IPS-18a (cell line): ENCODE measurements around the gene IL2RG.

Experiments used
- H3K27ac ChIP-seq: one replicate; pipeline ENCODE4 v1.5.1; 2013; ENCODE audit warnings: low read length
- H3K27me3 ChIP-seq: one replicate; pipeline ENCODE4 v1.6.1; 2013; ENCODE audit warnings: mild to moderate bottlenecking, low read length; ENCODE audit not compliant: control insufficient read depth, insufficient read depth
- H3K36me3 ChIP-seq: one replicate; pipeline ENCODE4 v1.6.1; 2013; ENCODE audit warnings: low read depth, low read length; ENCODE audit not compliant: control insufficient read depth
- H3K4me1 ChIP-seq: one replicate; pipeline ENCODE4 v1.6.1; 2013; ENCODE audit warnings: low read depth, low read length; ENCODE audit not compliant: control insufficient read depth
- H3K4me3 ChIP-seq: one replicate; pipeline ENCODE4 v1.5.1; 2013; ENCODE audit warnings: low read length
- H3K9ac ChIP-seq: one replicate; pipeline ENCODE4 v1.6.1; 2013; ENCODE audit warnings: mild to moderate bottlenecking, low read length, moderate library complexity
- H3K9me3 ChIP-seq: one replicate; pipeline ENCODE4 v1.6.1; 2013; ENCODE audit warnings: low read depth, low read length; ENCODE audit not compliant: control insufficient read depth

Gene IL2RG

DNA sequence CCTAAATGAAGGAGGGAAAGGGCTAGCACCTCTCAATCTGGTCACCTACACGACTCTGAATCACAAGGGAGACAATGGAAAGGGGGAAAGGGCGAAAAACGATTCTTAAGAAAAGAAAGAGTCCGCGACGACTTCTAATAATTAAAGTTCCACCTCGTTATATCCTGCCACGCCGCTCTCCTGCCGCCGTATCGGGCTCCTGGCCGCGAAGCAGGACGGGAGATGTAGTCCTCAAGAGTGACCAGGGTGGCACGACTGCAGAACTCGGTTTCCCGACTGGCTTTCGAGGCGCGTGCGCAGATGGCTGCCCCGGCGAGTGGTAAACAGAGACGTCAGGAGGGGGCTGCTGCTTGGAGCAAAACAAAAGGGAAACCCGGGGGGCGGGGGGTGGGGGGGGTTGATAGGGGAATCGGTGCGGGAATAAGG is 15.8 kb downstream of the IL2RG start, which contains the start of gene FOXO4:
Gene FOXO4, plus strand, starts transcription at position 297 of the 426 bp plus-strand sequence. CDS start 678 bp downstream, outside the sequence.
- Histone ChIP-seq H3K27me3 (peaks cover 14% of the 10 kb centered on the region), H3K27ac (no peak within 1 kb of the TSS), H3K9me3 (no peaks in the 10 kb centered on the region)

DNA sequence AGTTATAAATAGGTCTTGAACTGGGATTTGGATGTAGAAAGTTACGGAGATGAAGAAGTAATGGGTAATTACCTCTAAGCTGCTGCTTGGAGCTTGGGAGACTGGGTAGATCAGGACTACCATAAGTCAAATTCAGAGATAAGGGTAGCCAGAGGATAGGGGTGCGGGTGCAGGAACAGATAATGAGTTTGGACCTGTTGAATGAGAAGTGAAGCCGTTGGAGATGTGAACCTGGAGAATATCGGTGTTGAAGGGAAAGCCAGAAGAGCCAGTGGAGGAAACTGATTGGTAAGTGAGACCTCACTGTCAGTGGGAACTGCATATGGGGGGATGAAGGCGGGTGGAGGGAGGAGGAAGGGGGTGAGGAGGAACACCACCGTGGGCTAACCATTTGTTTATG is 16.3 kb downstream of the IL2RG start:
- H3K36me3 ChIP-seq: no peaks in the 10 kb centered on the region
- no peaks in the 10 kb centered on the region for H3K9me3 ChIP-seq
- H3K4me3 ChIP-seq: peak overlapping the region; percentile 82
- H3K27ac ChIP-seq: no peak overlapping the region
- peaks cover 14% of the 10 kb centered on the region for H3K27me3 ChIP-seq
- peaks cover 7% of the 10 kb centered on the region for H3K4me1 ChIP-seq
- H3K9ac ChIP-seq: peak overlapping the region; percentile 55

More for the DNA sequence above, 15.8 kb downstream of the IL2RG start, which contains the start of gene FOXO4:
- Histone ChIP-seq H3K36me3 (no peaks in the 10 kb centered on the region), H3K4me3 (peak within 1 kb of the TSS; percentile 82), H3K4me1 (peaks cover 7% of the 10 kb centered on the region), H3K9ac (peak within 1 kb of the TSS; percentile 55)

DNA sequence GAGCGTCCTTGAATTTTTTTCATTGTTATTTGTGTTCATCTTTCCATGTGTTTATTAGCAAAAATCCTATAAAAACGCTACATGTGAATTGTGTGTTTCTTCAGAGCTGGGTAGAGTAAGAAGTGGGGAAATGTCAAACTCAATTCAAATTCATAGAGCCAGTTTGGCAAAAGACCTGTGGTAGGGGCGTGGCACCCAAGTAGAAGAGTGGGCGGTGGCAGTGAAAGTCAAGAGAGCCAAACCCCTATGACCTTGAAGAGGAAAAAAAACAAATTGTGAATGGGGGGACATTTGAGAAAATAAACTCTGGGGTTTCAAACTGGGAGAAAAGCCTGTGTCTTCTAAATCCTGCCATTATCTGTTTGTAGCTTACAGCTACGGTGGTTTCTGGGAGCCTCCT is 20.1 kb downstream of the IL2RG start:
- Histone ChIP-seq H3K27ac (no peak overlapping the region), H3K9ac (no peak overlapping the region), H3K4me3 (no peak overlapping the region), H3K4me1 (no peaks in the 10 kb centered on the region), H3K36me3 (no peaks in the 10 kb centered on the region), H3K9me3 (no peaks in the 10 kb centered on the region), H3K27me3 (no peaks in the 10 kb centered on the region)

DNA sequence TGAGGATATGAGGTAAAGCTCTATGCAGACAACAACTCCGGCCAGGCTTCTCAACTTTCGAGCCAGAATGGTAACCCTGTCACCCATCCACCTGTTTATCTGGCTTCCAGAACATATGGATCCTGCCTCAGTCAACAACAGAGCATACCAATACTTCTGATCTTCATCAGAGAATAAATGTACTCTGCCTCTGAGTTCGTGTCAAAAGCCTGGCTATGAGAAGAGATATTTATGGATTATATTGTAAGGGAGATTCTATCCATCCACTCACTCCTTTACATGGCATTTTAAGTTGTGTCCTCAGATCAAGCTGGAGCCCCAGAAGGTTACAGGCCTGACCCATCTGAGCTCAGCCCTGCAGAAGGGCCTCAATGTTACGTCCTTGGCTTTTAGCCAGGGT is 25.5 kb downstream of the IL2RG start:
- peaks cover 5% of the 10 kb centered on the region for H3K9me3 ChIP-seq
- H3K4me1 ChIP-seq: no peaks in the 10 kb centered on the region
- H3K27me3 ChIP-seq: no peaks in the 10 kb centered on the region
- no peak overlapping the region for H3K27ac ChIP-seq
- H3K4me3 ChIP-seq: no peak overlapping the region
- no peaks in the 10 kb centered on the region for H3K36me3 ChIP-seq
- H3K9ac ChIP-seq: no peak overlapping the region

DNA sequence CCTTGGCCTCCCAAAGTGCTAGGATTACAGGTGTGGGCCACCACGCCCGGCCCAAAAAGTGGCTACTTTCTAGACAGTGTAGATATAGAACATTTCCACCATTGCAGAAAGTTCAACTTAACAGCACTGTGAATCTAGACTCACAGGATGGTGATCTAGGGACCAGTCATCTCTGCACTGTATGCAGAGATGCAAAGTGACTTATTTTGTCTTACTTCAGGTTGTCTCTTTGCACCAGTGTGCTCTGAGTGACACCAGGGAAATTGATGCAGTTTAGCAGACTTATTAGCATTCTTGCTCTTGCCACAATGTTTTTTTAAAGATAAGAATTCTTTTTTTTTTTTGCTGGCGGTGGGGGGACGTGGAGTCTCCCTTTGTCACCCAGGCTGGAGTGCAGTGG is 28.6 kb downstream of the IL2RG start:
- H3K9me3 ChIP-seq: peaks cover 8% of the 10 kb centered on the region
- H3K4me3 ChIP-seq: no peak overlapping the region
- no peaks in the 10 kb centered on the region for H3K36me3 ChIP-seq
- H3K27me3 ChIP-seq: no peaks in the 10 kb centered on the region
- H3K27ac ChIP-seq: no peak overlapping the region
- H3K9ac ChIP-seq: no peak overlapping the region
- no peaks in the 10 kb centered on the region for H3K4me1 ChIP-seq

DNA sequence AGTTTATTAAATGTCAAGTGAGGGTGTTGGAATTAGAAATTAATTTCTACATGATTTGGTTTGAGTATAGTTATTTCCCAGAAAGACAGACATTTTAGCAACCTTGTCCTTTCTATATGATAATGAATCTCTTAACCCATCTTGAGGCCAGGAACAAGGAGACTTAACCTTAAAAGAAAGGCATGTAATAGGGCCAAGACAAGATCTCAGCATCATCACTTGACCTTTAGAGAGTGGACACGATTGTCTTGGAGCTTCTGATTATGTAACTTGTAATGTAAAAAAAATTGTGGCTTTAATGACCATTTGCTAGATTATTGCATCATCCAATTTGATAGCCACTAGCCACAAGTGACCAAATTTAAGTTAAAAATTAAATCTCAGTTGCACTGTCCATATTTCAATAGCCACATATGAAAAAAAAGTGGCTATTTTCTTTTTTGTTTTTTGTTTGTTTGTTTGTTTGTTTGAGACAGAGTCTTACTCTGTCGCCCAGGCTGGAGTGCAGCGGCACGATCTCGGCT is 29.2 kb downstream of the IL2RG start:
- Histone ChIP-seq H3K36me3 (no peaks in the 10 kb centered on the region), H3K4me1 (no peaks in the 10 kb centered on the region), H3K9ac (no peak overlapping the region), H3K27me3 (no peaks in the 10 kb centered on the region), H3K9me3 (peaks cover 8% of the 10 kb centered on the region), H3K4me3 (no peak overlapping the region), H3K27ac (no peak overlapping the region)

DNA sequence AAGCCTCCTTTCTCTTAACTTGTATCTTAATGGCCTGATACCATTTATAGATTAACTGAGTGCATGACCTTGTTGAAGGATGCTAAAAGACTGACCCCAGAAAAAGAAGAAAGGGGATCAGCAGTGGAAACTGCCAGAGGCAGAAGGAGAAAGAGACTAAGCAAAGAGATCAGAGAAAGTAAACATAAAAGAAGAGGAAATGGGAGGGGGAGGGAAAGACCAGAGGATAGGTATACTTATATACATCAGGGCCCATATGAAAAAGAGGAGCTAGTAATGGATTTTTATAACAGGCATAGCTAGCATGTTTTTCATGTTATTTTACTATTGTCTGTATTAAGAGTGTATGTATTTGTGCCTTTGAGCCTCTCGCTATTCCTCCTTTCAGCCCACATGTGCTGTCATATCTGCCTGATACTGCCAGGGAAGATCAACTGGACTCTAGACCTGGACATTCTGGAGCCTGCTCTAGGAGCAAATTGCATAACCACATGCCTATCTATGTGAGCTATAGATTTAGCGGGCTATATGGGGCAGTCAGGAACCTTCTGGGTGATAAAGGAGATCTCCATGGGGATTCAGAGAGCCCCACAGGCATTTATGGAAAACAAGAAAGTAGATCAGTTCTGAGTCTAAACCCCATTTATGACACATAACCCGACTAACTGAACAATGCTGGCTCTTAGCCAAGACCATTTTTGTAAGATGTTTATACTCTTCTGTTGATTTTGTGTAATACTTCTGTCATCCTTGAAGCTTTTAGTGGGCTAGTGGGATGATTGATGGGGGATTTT is 29.9 kb downstream of the IL2RG start:
- H3K4me1 ChIP-seq: no peaks in the 10 kb centered on the region
- peaks cover 8% of the 10 kb centered on the region for H3K9me3 ChIP-seq
- H3K36me3 ChIP-seq: no peaks in the 10 kb centered on the region
- H3K9ac ChIP-seq: no peak overlapping the region
- H3K4me3 ChIP-seq: no peak overlapping the region
- no peaks in the 10 kb centered on the region for H3K27me3 ChIP-seq
- no peak overlapping the region for H3K27ac ChIP-seq

DNA sequence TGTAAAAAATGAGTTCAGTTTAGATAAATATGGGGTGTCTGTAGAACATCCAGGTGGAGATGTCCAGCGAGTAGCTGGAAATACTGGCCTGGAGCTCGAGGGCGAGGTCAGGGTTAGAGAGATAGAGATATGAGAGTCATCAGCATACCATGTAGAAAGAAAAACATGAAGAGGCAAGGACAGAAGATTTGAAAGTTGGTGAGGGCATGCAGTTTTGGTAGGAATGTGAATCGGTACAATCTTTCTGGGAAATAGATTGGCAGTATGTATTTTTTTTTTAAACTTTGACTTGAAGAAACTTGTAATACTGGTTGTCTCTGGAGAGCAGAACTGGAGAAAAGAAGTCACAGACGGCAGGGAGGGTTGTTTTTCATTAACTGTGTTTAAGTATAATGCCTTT is 40.8 kb downstream of the IL2RG start:
- Histone ChIP-seq H3K4me1 (no peaks in the 10 kb centered on the region), H3K9me3 (peaks cover 8% of the 10 kb centered on the region), H3K27me3 (no peaks in the 10 kb centered on the region), H3K36me3 (no peaks in the 10 kb centered on the region), H3K9ac (no peak overlapping the region), H3K4me3 (no peak overlapping the region), H3K27ac (no peak overlapping the region)

DNA sequence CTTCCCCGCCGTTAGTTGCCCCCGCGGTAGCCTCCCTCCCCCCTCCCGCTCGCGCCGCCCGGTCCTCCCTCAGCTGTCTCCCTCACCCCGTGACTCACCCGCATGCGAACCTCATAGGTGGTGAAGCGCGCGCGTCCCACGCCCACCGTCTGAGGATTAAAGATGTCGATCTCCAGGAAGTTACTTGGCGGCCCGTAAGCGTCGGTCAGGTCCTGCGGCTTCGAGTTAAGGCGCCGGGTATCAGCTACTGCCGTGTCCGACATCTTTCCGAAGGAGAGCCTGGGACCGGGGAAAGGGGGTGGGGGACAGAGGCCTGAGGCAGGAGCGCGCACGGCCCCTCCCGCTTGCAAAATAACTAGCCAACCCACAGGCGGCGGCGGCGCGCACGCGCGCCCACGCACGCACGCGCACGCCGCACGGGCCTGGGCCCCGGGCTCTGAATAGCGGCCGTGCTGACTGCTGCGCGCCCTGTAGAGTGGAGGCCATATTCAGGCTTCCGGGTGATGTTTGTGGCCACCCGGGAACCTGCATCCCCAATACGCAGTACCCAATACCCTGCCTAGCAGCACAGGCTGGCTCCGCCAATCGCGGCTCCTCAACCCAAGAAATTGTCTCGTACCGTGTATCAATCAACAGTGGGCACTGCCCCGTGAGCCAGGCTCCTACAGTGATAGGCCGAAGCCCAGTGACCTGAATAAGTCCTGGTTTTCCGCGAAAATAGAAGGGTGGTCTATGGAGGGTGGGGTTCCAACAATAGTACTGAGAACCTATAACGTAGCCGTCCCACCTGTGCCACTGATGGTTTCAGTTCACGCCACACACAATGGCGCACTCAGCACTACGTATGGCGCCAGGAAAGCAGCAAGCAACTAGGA is 43.1 kb downstream of the IL2RG start, which contains the start of gene SNX12:
Gene SNX12, minus strand, starts transcription at position 291 of the 875 bp plus-strand sequence. Its CDS starts 28 bp downstream, at position 263.
- no peak within 1 kb of the TSS for H3K27ac ChIP-seq
- H3K4me3 ChIP-seq: peak within 1 kb of the TSS; percentile 87
- H3K4me1 ChIP-seq: no peaks in the 10 kb centered on the region

DNA sequence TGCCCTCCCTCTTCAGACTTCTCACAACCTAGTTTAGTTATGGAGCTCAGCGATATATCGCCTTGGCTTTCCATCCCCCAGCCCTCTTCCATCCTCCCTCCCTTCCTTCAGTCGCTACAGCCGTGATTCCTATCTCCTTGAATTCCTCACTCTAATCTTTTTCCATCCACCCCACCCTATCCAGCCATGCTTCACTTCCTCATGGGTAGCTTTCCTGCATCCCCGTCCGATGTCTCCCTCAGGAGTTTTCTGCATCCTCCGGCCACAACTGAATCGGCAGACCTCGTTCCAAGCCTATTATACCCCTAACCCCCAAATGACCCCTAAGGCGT is 43.7 kb downstream of the IL2RG start:
- H3K4me3 ChIP-seq: peak overlapping the region; percentile 87
- peaks cover 8% of the 10 kb centered on the region for H3K9me3 ChIP-seq
- no peak overlapping the region for H3K27ac ChIP-seq
- no peaks in the 10 kb centered on the region for H3K27me3 ChIP-seq
- no peaks in the 10 kb centered on the region for H3K36me3 ChIP-seq
- H3K9ac ChIP-seq: peak overlapping the region; percentile 69
- H3K4me1 ChIP-seq: no peaks in the 10 kb centered on the region

More for the DNA sequence above, 43.1 kb downstream of the IL2RG start, which contains the start of gene SNX12:
- Histone ChIP-seq H3K9me3 (peaks cover 8% of the 10 kb centered on the region), H3K36me3 (no peaks in the 10 kb centered on the region), H3K27me3 (no peaks in the 10 kb centered on the region), H3K9ac (peak within 1 kb of the TSS; percentile 69)

DNA sequence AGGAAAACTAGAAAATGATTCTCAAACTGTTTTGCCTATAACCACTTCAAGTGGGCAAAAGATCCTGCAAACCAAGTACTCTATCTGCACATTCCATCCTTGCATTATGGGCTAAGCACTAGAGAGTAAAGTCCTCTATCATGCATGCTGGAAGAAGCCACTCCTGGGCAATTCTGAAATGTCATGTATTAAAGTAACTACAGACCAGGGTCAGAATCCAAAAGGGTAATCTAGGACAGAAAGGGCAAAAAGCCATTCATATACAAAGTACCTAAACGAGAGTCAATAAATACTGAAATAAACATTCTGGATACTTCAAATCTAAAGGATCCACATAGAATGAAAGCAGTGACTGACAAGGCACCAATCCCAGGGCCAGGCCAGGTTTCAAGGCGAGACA is 44.3 kb downstream of the IL2RG start:
- H3K27ac ChIP-seq: no peak overlapping the region
- no peaks in the 10 kb centered on the region for H3K27me3 ChIP-seq
- H3K9ac ChIP-seq: peak overlapping the region; percentile 69
- no peaks in the 10 kb centered on the region for H3K4me1 ChIP-seq
- peak overlapping the region; percentile 87 for H3K4me3 ChIP-seq
- H3K36me3 ChIP-seq: no peaks in the 10 kb centered on the region
- H3K9me3 ChIP-seq: peaks cover 8% of the 10 kb centered on the region
